HepG2 (cell line): ENCODE data around the gene FAM241B. TPM values are rescaled to one million over a fixed set of nuclear protein-coding genes. Genes with fewer than 3 reads are reported as not detected.

Experiments used
- ATAC-seq: fragments of 200-7000 bp; cut with Tn5 transposase; 3 replicates; pipeline ENCODE4 v1.9.1; 2020; ENCODE audit warnings: mild to moderate bottlenecking, moderate library complexity
- BruUV-seq: library from RNA; stranded (reverse); fragments of 400-500 nt; replicated peaks from 2 replicates; lab custom pipeline; 2021; lab: Mats Ljungman, UMichigan
- CTCF ChIA-PET: fragments of 300-600 bp; formaldehyde crosslinking; extraction: SDS; loops from one replicate; lab custom pipeline; 2021; ENCODE audit warnings: low total read pairs, inconsistent platforms, low intra/inter-chr PET ratio; lab: Yijun Ruan, JAX
- POLR2A ChIA-PET: fragments of 350-600 bp; sonication (Branson Sonifier 250); formaldehyde crosslinking; loops from one replicate; lab custom pipeline; 2020; ENCODE audit warnings: antibody characterized with exemption, inconsistent platforms; lab: Yijun Ruan, JAX
- DNase-seq: peaks from one replicate; pipeline ENCODE4 v3.0.0-alpha.2; 2015; ENCODE audit warnings: low spot score
- FAIRE-seq: peaks from 3 replicates; lab custom pipeline; 2011; peaks lifted over from hg19 to GRCh38; lab: Jason Lieb, UNC
- H2AFZ ChIP-seq: one replicate; pipeline ENCODE4 v1.6.1; 2011; ENCODE audit warnings: low read length, inconsistent platforms
- H3K27ac ChIP-seq: fragments of 300-600 bp; 3 replicates; pipeline ENCODE4 v1.8.0; 2011; ENCODE audit warnings: mixed run types, mild to moderate bottlenecking, mixed read lengths, low read length, inconsistent platforms; ENCODE audit not compliant: insufficient read depth; ENCODE audit errors: extremely low read length
- H3K27me3 ChIP-seq, 2 experiments: fragments of 200-600 bp in 1 of 2; 2 replicates in 1 of 2; 3 replicates in 1 of 2; pipeline versions ENCODE4 v1.6.0 to v1.8.0; 2011; ENCODE audit warnings: low read length in 2 of 2, mild to moderate bottlenecking in 2 of 2, moderate library complexity in 2 of 2, inconsistent platforms in 1 of 2; ENCODE audit not compliant: insufficient read depth in 2 of 2, control insufficient read depth in 1 of 2
- H3K36me3 ChIP-seq, 2 experiments: fragments of 200-600 bp in 1 of 2; replicated peaks in 1 of 2; 2 replicates in 1 of 2; 3 replicates in 1 of 2; pipeline versions ENCODE4 v1.5.1 to v1.8.0; 2011; ENCODE audit warnings: low read length in 2 of 2, inconsistent platforms in 1 of 2; ENCODE audit not compliant: insufficient read depth in 2 of 2, control insufficient read depth in 1 of 2
- H3K4me1 ChIP-seq: 2 replicates; pipeline ENCODE4 v1.5.1; 2012; ENCODE audit warnings: low read length, inconsistent platforms; ENCODE audit not compliant: insufficient read depth
- H3K4me2 ChIP-seq: 2 replicates; pipeline ENCODE4 v1.6.0; 2011; ENCODE audit warnings: low read depth, low read length, inconsistent platforms
- H3K4me3 ChIP-seq, 3 experiments: fragments of 200-600 bp in 1 of 3; sonication (generic), shearing (Covaris generic) in 1 of 3; replicated peaks in 1 of 3; 2 replicates each; pipeline ENCODE4 v1.5.1; 2011 to 2016; ENCODE audit warnings: low read length in 3 of 3, inconsistent platforms in 2 of 3, low read depth in 2 of 3, mild to moderate bottlenecking in 2 of 3, control low read depth in 1 of 3, mixed read lengths in 1 of 3; ENCODE audit not compliant: insufficient read depth in 1 of 3
- H3K79me2 ChIP-seq: one replicate; pipeline ENCODE4 v1.6.1; 2011; ENCODE audit warnings: low read length, inconsistent platforms; ENCODE audit not compliant: insufficient read depth
- H3K9ac ChIP-seq: 2 replicates; pipeline ENCODE4 v1.6.0; 2011; ENCODE audit warnings: mild to moderate bottlenecking, low read depth, low read length, inconsistent platforms; ENCODE audit not compliant: insufficient read depth
- H3K9me3 ChIP-seq: 2 replicates; pipeline ENCODE4 v1.5.1; 2012; ENCODE audit warnings: mild to moderate bottlenecking, low read length
- H4K20me1 ChIP-seq: 2 replicates; pipeline ENCODE4 v1.6.0; 2011; ENCODE audit warnings: inconsistent platforms, mild to moderate bottlenecking, low read length, moderate library complexity; ENCODE audit not compliant: insufficient read depth
- MAFF ChIP-seq: IDR thresholded peaks from 2 replicates; pipeline ENCODE4 v1.6.1; 2011; ENCODE audit warnings: low read depth, low read length, improper control_type of control experiment
- MAFK ChIP-seq, 2 experiments: IDR thresholded peaks in 1 of 2; conservative IDR thresholded peaks in 1 of 2; 2 replicates each; pipeline ENCODE4 v1.6.1; 2011; ENCODE audit warnings: improper control_type of control experiment in 2 of 2, low read length in 2 of 2
- TCF12 ChIP-seq, 2 experiments: fragments of 450-650 bp in 1 of 2; sonication (generic) in 1 of 2; formaldehyde crosslinking in 1 of 2; IDR thresholded peaks; 2 replicates each; pipeline versions ENCODE4 v1.6.1 to v1.8.0; 2017 to 2022; ENCODE audit warnings: antibody characterized with exemption in 1 of 2, mild to moderate bottlenecking in 1 of 2, missing genetic modification reagents in 1 of 2, moderate library complexity in 1 of 2
- TCF7L2 ChIP-seq: IDR thresholded peaks from 2 replicates; pipeline ENCODE4 v1.6.1; 2011; ENCODE audit warnings: mild to moderate bottlenecking, low read depth, low read length, moderate library complexity
- ZBTB4 ChIP-seq: sonication (generic); formaldehyde crosslinking; IDR thresholded peaks from 2 replicates; pipeline ENCODE4 v1.4.0; 2020; ENCODE audit warnings: missing genetic modification reagents, mild to moderate bottlenecking, borderline replicate concordance
- ZNF24 ChIP-seq: fragments of 450-650 bp; IDR thresholded peaks from 2 replicates; pipeline ENCODE4 v1.6.1; 2017; ENCODE audit warnings: antibody characterized with exemption, mild to moderate bottlenecking
- WGBS: methylation state at CpG from one replicate; pipeline ENCODE4 v1.1.6; 2017; ENCODE audit warnings: low lambda C conversion rate; 5-methylcytosine and 5-hydroxymethylcytosine counted together
- in situ Hi-C: cut with HindIII; loops from 2 replicates; pipeline ENCODE4 v1.10.0; 2017; ENCODE audit warnings: low pct_unique_long_range_greater_than_20kb; ENCODE audit not compliant: extremely low pct_ligation_motif_present
- intact Hi-C: fragments of 100-400 bp; cut with micrococcal nuclease; formaldehyde crosslinking; loops from one replicate; pipeline ENCODE4 v1.10.0; 2022; ENCODE audit not compliant: unreplicated experiment
- polyA plus RNA-seq, 8 experiments: library from polyadenylated mRNA; depleted of rRNA in 3 of 8; stranded (reverse) in 7 of 8; unstranded in 1 of 8; fragments of >200 nt; fragmentation: Illumina TruSeq in 4 of 8; extraction: Trizol in 4 of 8; gene quantifications; 2 replicates each; pipeline versions ENCODE4 v1.2.1 to v1.2.3, GENCODE V29; 2011 to 2016; ENCODE audit warnings: low read depth in 4 of 8, missing spikeins in 1 of 8, mixed read lengths in 1 of 8; ENCODE audit not compliant: insufficient read depth in 1 of 8
- total RNA-seq, 5 experiments: library from RNA; depleted of rRNA; stranded (reverse); fragments of >200 nt; fragmentation: Illumina TruSeq; extraction: Trizol; gene quantifications; 2 replicates each; pipeline ENCODE4 v1.2.3, GENCODE V29; 2016; ENCODE audit warnings: low read depth in 1 of 5

The FAM241B gene
- total and polyA plus RNA-seq, 2 of the 13 experiments (the other 11 are each of a cell fraction or from before 2014, with no cell fraction given): 1.9 to 4.0 TPM

- H3K9ac ChIP-seq: no peak overlapping the region
- H3K27ac ChIP-seq: no peak overlapping the region
- no peaks in the 10 kb centered on the region for H3K79me2 ChIP-seq
- no peak overlapping the region for H3K4me2 ChIP-seq
- H3K27me3 ChIP-seq: peaks cover 0 to 45% of the 10 kb centered on the region in 2 experiments; a peak in 2 of 5 replicates
- ChIA-PET CTCF (no interaction called here), POLR2A (no interaction called here)
- H3K9me3 ChIP-seq: no peaks in the 10 kb centered on the region
- no peak for TF ChIP-seq TCF7L2
- TF ChIP-seq MAFF: peak; percentile 20; the same call in 1 of the 2 replicates
- TF ChIP-seq ZNF24: no peak
- peak in 1 of 2 experiments; percentile 30; a peak in 2 of 4 replicates for TF ChIP-seq MAFK (conservative IDR thresholded peaks at IDR 0.05 in 1 of 2, IDR thresholded peaks at IDR 0.05 in 1 of 2; ENCODE audit: low read length in 2 of 2)
- TF ChIP-seq ZBTB4 (CRISPR knock-in tag): no peak
- no peak for TF ChIP-seq TCF12 (IDR thresholded peaks at IDR 0.05)
- no peak for TF ChIP-seq TCF12 (CRISPR knock-in tag; IDR thresholded peaks at IDR 0.05)
- H4K20me1 ChIP-seq: no peaks in the 10 kb centered on the region
- H3K36me3 ChIP-seq: no peaks in the 10 kb centered on the region
- DNase-seq (no peak), FAIRE-seq (no peak), ATAC-seq (no peak)
- no peak overlapping the region for H3K4me3 ChIP-seq
- intact Hi-C loops: no loop called here
- no TSS peak for BruUV-seq
- WGBS: 13% methylated on average over 4 of the region's 11 CpGs
- in situ Hi-C loops: no loop called here
- H2AFZ ChIP-seq: no peak overlapping the region
- H3K4me1 ChIP-seq: no peaks in the 10 kb centered on the region
Observed at GRCh38 chr10:69655868-69656555, 26.0 kb downstream of the FAM241B start.
